Dermis blood vessel endothelial cell (primary cell): ENCODE results near the gene SPNS3. TPM values are rescaled to one million over a fixed set of nuclear protein-coding genes. Genes with fewer than 3 reads are reported as not detected.

Experiments used
- DNase-seq: peaks from one replicate; pipeline ENCODE4 v3.0.0; 2010
- total RNA-seq: library from RNA; depleted of rRNA; stranded (reverse); fragments of >200 nt; gene quantifications from 2 replicates; pipeline ENCODE4 v1.2.3, GENCODE V29; 2014

The SPNS3 gene, protein sequence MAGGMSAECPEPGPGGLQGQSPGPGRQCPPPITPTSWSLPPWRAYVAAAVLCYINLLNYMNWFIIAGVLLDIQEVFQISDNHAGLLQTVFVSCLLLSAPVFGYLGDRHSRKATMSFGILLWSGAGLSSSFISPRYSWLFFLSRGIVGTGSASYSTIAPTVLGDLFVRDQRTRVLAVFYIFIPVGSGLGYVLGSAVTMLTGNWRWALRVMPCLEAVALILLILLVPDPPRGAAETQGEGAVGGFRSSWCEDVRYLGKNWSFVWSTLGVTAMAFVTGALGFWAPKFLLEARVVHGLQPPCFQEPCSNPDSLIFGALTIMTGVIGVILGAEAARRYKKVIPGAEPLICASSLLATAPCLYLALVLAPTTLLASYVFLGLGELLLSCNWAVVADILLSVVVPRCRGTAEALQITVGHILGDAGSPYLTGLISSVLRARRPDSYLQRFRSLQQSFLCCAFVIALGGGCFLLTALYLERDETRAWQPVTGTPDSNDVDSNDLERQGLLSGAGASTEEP
- 0.23 and 0.34 TPM in 2 replicates for total RNA-seq

DNA sequence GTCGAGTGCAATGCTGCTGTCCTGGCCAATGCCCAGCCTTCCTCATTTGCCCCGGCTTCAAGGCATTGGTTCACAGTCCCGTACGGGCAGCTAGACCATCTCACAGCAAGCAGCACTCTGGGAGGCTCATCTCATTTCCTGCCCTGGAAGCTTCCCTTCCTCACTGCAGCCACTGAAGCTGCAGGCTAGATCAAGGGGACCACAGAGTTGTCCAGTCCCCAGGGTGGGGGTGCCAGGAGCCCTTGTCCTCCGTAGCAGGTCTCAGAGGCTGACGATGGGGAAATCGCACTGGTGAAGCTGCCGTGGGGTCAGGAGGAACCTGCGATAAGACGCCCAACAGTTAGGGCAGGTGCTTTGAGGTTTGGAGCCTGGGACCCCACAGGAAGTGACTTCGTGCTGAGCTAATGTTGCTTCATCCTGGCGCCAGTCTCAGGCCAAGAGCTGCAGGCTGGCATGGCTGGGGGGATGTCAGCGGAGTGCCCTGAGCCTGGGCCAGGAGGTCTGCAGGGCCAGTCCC lies at the start of gene SPNS3:
SPNS3 (plus strand) TSS at position 426 of the 517 bp plus-strand sequence; CDS start at position 454, 28 bp downstream.
- DNase-seq = peak; percentile 20

DNA sequence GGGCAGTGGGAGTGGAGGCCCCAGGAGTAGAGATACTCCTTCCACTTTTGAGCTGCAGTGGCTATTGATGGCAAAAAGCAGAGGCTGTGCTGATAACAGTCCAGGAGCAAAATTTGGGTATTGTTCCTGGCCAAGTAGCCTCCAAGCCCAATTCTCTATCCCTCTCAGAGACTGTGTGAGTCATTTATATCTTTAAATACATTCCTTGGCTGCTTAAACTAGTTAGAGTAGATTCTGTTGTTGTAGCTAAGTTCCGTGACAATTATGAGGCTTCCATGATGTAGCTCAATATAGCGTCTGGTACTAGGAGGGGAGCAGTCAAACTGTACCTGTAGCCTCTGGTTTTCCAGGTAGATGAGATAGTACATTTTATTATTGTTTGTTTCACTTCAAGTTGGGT lies 47.3 kb upstream of the SPNS3 start:
- DNase-seq = no peak

DNA sequence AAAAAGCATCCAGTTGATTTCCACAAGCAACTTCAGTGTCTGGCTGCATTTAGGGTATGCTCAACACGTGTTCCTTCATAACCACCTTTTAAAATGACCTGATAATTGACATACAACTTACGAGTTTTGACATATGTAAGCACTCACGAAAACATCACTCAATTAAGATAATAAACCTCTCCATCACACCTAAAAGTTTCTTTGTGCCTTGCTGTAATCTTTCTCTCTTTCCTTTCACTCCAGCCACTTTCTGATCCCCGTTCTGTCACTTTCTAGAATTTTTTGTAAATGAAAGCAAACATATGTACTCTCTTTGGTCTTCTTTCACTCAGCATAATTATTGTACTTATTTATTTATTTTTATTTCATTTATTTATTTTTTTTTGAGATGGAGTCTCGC lies 46.6 kb upstream of the SPNS3 start:
- DNase-seq = no peak

DNA sequence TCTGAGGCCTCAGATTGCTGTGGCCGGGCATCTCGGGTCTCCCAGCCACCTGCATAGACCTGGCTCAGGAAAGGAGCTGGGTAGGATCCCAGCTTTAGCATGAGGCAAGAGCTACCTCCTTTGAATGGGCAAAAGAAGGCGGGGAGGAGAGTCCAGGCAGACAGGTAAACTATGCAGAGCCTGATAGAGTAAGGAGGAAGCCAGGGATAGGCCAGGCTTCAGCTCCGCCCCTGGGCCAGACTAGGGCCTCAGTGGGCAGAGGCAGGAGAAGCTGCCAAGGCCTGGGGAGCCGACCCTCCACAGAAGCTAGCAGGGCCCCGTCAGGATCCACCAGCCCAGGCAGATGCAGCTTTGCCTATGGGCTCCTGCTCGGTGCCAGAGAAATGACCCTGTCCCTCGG lies 44.7 kb upstream of the SPNS3 start:
- DNase-seq = no peak

DNA sequence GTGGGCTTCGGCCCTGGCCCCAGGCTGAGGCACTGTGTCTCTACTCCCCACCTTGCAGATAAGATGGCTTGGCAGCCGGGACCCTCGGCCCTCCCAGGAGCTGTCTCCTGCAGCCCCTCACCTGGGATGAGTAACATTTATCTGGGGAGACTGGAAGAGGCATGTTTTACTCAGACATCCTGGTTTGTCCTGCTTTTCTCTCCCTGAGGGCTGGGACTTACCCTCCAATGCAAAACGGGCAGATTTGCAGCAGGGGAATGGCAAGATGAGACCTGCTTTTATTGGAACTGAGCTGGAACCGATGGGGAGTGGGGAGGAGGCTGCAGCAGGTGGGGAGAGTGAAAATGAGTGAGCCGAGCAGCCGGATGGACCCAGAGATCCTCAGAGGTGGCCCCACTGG lies 39.9 kb upstream of the SPNS3 start:
- DNase-seq = no peak

DNA sequence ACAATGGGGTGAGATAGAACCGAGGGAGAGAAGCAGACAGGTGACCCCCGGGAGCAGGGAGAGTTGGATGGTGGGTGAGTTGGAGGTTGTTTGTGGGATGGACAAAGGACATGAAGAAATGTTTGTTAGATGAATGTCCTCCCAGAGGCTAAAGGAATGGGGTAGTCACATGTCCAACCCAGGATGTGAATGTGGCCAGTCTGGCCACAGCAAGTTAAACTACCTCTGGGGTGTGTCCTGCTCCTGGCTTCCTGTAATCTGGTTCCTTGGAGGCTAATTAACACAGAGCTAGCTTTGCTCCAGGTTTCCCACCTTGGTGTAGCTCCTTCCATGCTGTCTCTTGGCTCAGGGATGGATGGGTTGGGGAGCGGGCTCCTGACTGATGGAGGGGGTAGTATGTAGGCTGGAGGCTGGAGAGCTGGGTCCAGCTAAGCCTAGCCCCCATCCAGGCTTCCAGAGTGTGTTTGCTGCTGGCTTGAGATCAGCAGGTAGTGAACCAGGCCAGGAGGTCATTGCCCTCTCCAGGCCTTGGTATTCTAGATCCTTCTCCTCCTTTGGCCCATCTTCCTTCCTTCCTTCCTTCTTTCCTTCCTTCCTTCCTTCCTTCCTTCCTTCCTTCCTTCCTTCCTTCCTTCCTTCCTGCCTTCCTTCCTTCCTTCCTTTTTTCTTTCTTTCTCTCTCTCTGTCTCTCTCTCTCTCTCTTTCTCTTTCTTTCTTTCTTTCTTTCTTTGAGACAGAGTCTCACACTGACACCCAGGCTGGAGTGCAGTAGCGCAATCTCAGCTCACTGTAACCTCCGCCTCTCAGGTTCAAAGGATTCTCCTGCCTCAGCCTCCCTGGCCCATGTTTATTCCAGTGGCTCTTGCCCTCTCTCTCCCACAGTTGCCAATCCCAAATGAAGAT lies 39.3 kb upstream of the SPNS3 start:
- no peak for DNase-seq

DNA sequence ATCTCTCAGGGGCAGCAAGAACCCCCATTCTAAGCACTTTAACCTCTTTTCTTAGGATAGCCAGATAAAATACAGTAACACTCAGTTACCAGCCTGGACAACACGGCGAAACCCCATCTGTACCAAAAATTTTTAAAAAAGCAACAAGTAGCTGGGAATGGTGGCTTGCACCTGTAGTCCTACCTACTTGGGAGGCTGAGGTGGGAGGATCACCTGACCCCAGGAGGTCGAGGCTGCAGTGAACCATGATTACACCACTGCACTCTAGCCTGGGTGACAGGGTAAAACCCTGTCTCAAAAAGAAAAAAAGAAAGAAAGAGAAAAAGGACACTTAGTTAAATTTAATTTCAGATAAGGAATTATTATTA lies 38.6 kb upstream of the SPNS3 start:
- no peak for DNase-seq

DNA sequence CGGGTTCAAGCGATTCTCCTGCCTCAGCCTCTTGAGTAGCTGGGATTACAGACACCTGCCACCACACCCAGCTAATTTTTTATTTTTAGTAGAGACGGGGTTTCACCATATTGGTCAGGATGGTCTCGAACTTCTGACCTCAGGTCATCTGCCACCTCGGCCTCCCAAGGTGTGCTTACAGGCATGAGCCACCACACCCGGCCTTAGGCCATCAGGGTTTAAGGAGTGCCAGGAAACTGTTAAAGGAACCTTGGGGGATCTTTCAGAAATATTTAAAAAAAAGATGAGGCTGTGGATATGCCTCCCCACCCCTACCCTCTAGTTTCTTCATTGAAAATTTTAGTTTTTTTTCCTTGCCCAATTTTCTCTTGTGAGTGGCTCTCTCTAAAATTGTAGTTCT lies 35.9 kb upstream of the SPNS3 start:
- no peak for DNase-seq

DNA sequence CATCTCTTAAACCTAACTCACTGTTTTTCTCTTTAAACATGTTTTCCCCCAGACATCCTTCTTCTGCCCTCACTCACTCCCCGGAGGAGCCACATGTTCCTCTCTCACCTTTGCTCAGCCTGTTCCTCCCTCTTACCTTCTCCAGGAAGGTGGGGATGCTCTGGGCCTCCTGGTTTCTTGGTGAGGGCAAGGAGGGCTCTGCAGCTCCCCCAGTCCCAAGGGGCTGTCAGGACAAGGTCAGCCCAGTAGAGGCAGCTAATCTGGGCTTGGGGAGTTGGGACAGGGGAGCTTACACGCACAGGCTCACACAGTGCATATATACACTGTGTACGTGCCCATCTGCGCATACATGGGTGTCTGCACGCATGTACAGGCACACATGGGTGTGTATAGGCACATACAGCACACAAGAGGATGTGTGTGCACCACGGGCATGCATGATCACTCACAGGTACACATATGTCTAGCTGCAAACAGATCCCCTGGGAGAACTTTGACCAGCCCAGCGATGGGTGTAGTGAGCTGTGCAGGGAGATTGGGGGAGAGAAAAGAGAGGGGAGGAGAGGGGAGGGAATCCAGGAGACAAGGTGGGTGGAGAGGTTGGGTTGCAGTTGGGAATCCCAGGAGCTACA lies 28.6 kb upstream of the SPNS3 start:
- DNase-seq = no peak

DNA sequence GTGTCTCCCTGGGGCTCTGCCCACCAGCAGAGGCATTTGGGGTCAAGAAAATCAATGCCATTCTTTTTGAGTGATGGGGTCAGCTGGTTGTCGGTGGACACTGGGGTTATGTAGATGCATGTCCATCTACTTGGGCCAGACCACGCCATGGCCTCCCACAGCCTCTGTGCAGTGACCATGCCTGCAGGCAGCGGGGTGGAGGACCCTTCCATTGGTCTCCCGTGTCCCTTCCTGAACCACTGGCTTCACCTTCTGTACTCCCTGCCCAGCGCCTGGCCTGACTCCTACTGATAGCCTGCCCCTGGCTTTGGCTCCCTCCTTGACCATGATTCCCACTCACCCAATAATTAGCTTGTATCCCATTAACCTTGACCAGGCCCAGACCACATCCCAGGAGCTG lies 28.0 kb upstream of the SPNS3 start:
- no peak for DNase-seq

DNA sequence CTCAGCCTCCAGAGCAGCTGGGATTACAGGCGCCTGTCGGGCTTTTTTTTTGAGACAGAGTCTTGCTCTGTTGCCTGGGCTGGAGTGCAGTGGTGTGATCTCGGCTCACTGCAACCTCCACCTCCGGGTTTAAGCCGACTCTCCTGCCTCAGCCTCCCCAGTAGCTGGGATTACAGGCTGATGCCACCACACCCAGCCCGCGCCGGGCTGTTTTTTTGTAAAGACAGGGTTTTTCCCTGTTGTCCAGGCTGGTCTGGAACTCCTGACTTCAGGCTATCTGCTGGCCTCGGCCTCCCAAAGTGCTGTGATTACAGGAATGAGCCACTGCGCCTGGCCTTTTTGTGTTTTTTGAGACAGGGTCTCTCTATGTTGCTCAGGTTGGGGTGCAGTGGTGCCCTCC lies 27.4 kb upstream of the SPNS3 start:
- no peak for DNase-seq

DNA sequence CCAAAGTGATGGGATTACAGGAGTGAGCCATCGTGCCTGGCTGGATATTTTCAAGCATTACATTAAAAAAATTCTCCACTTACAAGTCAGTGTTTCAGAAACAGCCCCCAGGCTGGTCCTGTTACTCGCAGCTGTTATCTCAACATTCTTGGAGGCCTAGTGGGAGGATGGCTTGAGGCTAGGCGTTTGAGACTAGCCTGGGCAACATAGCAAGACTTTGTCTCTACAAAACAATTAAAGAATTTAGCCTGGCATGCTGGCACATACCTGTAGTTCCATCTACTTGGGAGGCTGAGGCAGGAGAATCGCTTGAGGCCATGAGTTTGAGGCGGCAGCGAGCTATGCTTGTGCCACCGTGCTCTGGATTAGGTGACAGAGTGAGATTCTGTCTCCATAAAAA lies 26.5 kb upstream of the SPNS3 start:
- no peak for DNase-seq

DNA sequence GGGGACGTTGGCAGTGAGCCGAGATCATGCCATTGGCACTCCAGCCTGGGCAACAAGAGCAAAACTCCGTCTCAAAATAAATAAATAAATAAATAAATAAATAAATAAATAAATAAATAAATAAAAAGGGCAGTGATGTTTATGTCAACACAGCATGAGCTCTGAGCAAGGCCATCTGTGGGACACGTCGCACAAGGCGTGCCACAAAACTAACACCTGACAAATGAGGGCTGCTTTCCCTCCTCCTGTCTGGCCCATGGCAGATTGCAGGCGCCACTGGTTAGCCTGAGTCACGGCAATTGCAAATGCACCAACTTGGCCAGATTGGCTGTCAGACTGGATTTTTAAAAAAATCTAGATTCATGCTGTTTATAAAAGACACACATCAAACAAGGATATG lies 25.9 kb upstream of the SPNS3 start:
- DNase-seq = peak; percentile 19

DNA sequence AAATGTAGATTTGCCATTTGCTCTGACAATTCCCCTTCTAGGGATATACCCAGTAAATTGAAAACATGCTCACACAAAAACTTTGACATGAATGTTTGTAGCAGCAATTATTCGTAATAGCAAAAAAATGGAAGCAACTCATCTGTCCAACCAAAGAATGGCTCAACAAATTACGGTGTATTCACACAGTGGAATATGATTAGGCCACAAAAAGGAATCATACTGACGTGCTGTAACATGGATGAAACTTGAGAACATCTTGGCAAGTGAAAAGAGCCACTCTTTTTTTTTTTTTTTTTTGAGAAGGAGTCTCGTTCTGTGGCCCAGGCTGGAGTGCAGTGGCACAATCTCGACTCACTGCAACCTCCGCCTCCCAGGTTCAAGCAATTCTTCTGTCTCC lies 24.1 kb upstream of the SPNS3 start:
- DNase-seq = no peak

DNA sequence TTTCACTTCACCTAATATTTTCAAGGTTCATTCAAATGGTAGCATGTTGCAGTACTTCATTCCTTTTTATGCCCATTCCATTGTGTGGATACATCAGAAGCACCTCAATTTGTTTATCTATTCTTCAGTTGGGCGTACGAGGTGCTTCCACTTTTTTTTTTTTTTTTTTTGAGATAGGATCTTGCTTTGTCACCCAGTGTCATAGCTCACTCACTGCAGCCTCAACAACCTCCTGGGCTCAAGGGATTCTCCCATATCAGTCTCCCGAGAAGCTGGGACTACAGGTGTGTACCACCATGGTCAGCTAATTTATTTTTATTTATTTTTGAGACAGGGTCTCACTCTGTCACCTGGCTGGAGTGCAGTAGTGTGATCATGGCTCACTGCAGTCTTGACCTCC lies 22.5 kb upstream of the SPNS3 start:
- DNase-seq = no peak

DNA sequence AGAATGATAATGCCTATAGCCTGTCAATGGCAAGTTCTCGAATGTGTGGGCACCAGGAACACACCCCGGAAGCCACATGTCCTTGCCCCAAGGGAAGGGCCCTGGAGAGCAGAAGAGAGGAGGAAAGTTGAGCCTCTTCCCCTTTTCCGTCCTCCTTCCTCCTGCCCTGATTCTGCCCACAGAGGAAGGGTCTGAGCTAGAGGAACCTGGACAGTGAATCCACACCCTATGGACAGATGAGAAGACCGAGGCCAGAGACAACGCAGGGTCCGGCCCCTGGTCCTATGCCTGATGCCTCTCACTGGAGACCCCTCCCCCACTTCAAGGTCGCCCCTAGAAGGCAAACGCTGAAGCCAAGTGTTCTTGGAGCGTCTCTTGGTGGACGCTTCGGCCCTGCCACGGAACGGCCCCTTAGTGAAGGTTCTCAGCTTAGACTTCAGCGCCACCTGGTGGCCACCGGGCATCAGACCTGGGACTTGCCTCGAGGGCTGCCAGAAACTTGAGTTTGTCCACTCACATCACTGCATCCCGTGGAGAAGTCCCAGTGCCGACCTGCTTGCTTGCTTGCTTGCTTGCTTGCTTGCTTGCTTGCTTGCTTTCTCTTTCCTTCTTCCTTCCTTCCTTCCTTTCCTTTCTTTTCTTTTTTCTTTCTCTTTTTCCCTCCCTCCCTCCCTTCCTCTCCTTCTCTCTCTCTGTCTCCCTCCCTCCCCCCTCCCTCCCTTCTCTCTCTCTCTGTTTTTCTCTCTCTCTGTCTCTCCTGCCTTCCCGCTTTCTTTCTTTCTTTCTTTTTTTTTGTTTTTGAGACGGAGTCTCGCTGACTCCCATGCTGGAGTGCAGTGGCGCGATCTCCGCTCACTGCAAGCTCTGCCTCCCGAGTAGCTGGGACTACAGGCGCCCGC lies 20.6 kb upstream of the SPNS3 start:
- DNase-seq = peak; percentile 95

DNA sequence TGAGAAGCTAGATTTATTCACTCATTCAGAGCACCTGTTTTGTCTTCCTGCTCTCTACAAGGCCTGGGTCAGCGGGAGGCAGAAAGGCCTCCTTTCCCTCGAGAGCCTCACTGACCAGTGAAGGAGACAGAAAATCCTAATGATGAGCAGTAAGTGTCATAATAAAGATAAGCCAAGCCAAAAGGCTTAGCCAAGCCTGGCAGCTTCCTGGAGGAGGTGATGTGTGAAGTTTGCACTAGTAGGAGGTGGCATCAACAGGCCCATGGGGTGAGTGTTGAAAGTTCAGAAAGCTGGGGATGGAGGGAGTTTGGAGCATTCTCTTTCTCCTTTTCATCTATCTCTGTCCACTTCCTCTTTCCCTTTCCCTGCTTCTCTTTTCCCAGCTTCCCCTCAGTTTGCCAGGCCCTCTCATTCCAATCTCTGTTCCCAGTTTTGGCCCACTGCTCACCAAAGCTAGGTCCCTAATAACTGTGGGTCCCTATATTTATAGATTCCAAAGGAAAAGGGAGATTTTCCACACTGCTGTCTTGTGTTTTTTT lies 16.5 kb upstream of the SPNS3 start:
- DNase-seq = no peak

DNA sequence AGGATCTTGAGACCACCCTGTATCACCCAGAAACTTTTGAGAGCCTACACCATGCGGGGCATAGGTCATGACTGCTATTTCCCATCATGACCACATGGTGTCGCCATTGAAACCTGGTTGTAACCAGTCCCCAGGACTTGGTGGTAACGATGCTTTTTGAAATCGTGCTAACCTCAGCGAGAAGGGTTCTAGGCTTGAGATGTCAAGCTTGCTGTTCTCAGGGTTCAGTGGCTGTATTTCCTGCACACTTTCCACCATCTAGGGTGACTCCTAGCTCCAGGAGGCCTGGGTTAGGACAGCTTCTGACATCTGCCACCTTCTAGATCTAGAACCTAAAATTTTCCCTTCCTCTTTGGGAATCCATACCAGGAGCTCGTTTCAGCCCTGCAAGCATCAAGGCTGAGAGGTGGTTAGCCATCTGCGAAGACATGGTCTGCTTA lies 13.0 kb upstream of the SPNS3 start:
- DNase-seq = peak; percentile 91

DNA sequence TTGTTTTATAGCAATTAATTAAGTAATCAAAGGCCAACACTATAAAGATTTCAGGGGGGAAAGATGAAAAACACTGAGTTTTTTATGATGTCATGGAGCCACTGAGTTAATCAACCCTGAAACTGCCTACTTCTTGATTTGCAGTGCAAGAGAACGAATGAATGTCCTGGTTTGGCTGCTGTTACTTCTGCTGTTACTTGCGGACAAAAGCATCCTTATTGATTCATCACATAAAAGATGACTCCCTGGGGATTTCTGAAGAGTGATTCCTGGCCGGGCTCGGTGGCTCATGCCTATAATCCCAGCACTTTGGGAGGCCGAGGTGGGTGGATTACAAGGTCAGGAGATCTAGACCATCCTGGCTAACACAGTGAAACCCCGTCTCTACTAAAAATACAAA lies 10.9 kb upstream of the SPNS3 start:
- DNase-seq = no peak

DNA sequence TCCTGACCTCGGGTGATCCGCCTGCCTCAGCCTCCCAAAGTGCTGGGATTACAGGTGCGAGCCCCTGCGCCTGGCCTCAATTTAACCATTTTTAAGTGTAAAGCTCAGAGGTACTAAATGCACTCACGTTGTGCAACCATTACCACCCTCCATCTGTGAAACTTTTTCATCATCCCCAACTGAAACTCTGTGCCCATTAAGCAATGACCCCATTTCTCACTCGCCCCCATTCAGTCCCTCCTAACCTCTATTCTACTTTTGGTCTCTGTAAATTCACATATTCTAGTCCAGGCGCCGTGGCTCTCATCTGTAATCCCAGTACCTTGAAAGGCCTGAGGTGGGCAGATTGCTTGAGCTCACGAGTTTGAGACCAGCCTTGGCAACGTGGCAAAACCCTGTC lies 8.3 kb upstream of the SPNS3 start:
- DNase-seq = no peak

DNA sequence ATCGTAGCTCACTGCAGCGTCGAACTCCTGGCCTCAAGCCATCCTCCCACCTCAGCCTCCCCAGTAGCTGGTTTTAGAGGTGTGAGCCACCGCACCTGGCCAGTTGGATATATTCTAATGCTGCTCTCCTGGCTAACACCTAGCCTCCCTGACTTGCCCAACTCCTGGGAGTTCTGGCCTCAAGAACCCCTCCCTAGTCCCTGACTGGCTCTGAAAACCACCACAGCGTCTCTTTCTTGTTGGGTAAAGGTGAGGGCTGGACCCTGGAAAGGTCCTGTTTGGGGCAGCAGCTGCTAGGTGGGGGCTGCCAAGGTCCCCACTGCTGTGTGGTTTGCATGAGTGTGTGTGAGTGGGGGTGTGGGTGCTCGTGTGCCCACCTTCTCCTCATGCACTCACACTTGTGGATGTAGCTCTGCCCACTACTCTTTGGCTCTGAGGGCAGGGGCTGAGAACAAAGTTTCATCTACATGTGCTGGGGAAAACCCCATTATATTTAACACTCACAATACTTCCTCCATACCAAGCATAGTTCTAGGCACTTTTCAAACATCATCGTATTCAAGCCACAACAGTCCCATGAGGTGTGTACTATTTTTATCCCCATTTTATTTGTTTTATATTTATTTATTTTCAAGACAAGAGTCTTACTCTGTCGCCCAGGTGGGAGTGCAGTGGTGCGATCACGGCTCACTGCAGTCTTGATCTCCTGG lies 7.1 kb upstream of the SPNS3 start:
- DNase-seq = no peak
